Renal cortical epithelial cell (primary cell): ENCODE measurements around the gene ENOX1. TPM values are rescaled to one million over a fixed set of nuclear protein-coding genes. Genes with fewer than 3 reads are reported as not detected.

ENCODE experiments used
- DNase-seq: peaks from one replicate; pipeline ENCODE4 v3.0.0-alpha.2; 2011; ENCODE audit warnings: low read depth
- total RNA-seq: library from RNA; depleted of rRNA; stranded (reverse); fragments of >200 nt; gene quantifications from 2 replicates; pipeline ENCODE4 v1.2.3, GENCODE V29; 2014

Gene ENOX1
- total RNA-seq, 1 donor from 2014 or later, result 2.7 TPM

DNA sequence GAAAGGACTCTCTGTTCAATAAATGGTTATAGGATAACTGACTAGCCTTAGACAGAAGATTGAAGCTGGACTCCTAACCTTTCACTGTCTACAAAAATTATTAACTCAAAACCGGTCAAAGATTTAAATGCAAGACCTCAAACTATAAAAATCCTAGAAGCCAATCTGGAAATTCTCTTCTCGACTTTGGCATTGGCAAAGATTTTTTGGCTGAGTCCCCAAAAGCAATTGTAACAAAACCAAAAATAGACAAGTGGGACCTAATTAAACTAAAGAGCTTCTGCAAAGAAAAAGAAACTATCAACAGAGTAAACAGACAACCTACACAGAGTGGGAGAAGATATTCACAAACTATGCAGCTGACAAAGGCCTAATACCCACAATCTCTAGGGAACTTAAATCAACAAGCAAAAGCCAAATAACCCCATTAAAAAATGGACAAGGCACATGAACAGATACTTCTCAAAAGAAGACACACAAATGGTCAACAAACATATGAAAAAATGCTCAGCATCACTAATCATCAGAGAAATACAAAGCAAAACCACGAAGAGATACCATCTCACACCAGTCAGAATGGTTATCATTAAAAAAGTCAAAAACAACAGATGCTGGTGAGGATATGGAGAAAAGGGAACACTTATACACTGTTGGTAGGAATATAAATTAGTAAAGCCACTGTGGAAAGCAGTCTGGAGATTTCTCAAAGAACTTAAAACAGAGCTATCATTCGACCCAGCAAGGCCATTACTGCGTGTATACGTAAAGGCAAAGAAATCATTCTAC, 497.1 kb downstream of the ENOX1 start:
- DNase-seq, result no peak

- DNase-seq, result no peak
Observed at GRCh38 chr13:43286751-43287150, 500.0 kb downstream of the ENOX1 start.

DNA sequence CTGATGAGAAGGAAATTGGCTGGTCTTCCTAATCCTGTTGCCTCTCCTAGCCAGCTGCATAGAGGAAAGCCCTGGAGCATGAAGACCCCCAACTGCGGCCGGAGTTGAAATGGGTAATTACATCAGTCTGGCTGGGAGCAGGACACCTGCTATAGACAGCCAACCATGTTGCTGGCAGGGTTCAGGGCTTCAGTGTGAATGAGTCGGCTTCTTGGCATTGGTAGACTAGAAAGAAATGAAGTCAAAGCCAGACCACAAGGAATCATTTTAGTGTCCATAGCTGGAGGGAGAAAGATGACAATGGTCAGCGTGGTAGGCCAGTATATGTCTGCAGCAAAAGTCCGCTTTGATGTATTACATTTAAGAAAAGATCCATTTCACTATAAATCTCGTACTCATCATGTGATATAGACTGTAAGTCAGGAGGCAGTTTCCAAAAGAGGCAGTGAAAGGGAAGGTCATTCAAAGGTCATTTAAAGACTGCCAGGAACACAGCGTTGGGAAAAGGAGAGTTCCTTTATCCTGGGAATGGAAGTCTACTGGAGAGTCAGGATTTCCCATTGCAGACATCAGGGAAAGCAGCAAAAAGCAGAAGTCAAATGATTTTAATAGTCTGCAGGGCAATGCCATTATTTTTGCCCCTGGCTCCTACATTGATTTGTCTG, 500.7 kb downstream of the ENOX1 start:
- peak; percentile 41 for DNase-seq

- DNase-seq, result peak; percentile 43
Observed at GRCh38 chr13:43284162-43284561, 502.6 kb downstream of the ENOX1 start.

- DNase-seq, result no peak
Observed at GRCh38 chr13:43279696-43280095, 507.1 kb downstream of the ENOX1 start.

DNA sequence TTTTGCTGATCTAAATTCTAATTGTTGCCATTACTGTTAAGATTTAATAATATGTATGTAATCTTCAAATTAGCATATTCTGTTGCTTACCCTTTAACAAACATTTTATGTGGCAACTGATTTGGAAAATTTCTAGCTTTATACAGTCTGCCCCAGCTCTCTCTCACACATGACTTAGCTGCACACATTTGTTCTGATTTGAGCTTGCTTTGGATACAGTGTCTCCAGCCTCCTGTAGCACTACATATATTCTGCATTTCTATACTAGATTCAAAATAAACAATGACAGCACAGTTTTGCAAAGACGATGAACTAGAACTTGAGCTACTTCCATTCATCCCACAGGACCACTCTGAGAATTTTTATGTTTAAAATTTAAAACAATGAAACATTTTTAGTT, 508.6 kb downstream of the ENOX1 start:
- DNase-seq, result no peak

- no peak for DNase-seq
Observed at GRCh38 chr13:43277142-43277541, 509.6 kb downstream of the ENOX1 start.

- no peak for DNase-seq
Observed at GRCh38 chr13:43274881-43275280, 511.9 kb downstream of the ENOX1 start.

DNA sequence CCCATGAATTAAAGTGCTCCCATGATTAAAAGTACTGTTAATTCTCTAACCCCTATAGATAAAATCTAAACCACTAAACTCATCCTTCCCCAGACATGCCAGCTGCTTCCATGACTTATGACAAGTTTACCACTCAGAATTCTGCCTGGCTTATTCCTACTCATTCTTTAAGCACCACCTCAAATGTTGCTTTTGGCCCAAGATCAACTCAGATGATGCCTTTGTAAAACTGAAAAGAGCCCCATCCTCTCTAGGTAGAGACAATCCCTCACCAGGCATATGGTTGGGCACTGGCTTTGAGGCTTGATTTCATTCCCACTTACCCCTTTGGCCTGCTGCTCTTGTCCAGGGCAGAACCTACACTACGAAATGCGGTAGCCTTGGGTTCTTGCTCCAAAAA, 513.4 kb downstream of the ENOX1 start:
- DNase-seq, result no peak

- DNase-seq, result no peak
Observed at GRCh38 chr13:43272851-43273250, 513.9 kb downstream of the ENOX1 start.

DNA sequence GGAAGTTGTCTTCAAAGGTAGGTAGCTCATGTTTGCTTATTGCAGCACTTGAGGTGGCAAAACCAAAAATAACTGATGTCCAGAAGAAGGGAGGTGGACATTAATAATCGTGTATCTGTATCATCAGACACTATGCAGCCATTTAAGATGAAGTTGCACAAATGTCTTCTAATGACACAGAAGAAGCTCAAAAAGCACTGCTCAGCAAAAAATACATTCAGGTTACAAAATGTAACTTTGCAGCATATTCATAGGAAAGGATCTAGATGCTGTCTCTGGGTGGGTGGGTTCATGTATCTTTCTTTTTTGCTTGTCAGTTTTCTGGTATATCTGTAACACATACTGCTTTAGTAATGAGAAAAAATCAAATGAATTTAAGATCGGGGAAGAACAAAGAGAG, 515.6 kb downstream of the ENOX1 start:
- DNase-seq, result no peak

- DNase-seq, result no peak
Observed at GRCh38 chr13:43270130-43270830, 516.5 kb downstream of the ENOX1 start.

DNA sequence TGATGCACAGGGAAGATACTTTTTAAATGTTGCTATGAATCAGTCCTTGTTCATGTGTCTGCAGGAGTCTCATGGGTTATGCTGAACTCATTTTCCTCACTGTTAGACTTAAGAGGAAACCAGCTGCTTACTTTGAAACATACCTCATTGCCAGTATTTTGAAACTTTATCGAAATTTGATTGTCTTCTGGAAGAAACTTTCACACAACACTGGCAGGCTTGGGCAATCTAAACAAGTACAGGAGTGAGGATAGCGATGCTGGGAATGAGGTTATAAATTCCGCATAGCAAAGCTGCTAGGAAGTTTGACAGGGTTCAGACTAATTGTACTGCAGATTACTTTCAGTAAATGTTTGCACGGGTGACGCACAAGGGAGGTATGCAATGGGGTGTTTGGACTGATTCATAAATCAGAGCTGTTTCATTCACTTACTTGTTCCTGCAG, 517.7 kb downstream of the ENOX1 start:
- peak; percentile 97 for DNase-seq

DNA sequence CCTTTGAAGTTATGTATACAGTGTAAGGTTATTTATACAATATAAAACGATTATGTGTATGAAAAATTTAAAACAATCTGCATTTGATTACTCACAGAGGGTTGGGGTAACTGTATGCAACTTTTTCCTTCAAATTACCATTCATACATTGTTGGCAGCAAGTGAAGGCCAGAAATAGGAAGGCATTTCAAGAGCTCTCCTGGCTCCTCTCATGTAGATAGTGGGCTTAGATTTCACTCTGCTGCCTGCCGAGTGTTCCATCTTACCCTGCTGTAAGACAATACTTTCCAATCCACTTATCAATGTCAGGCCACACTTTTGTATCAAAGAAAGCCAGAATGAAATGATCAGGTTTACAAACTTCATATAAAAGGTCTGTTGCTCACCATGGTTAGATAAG, 518.1 kb downstream of the ENOX1 start:
- DNase-seq, result no peak

- DNase-seq, result no peak
Observed at GRCh38 chr13:43267916-43268315, 518.9 kb downstream of the ENOX1 start.

DNA sequence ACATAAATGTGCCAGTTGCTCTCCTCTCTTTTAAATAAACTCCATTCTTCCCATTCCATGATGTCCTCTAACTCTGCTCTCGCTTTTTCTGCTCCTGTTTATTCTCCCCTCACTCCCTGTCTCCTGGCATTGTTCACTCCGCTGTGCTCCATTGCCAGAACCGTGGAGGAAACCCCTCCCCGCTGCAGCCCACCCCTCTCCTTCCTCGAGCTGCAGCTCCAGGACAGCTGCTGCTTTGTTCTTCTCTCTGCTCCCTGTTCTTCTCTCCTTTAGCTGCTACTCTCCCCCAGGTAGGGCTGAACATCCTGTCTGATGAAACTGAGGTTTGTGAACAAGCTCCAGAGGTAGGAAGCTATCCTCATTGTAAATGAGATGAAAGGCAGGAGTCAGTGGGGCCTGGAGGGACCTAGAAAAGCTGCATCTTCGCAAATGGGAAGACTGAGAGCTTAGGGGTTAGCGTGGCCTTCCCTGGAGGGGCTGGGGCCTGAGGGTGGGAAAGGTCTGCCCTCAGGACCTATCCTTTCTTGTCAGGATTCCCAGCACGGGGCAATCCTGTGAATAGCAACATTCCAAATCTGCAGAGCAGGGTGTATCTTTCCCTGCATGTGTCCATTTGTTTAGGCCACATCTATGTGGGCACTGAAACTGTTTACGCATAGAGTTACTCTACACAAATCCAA, 519.7 kb downstream of the ENOX1 start:
- no peak for DNase-seq

DNA sequence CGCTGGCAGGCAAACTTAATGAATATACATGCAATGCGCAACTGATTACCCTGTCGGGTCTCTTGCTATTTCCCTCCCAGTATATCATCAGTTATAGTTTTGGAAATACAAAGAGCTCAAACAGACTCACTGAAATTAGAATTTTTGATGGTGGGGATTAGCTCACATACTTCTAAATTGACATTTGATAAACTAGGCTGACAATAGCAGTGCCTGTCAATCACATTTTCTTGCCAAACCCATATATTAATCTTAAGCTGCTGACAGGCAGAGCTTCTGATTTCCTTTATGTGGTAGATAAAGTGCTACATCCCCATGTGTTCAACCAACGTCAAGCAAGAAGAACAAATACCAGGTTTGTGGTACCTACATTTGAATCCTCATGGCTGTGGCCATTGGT, 521.7 kb downstream of the ENOX1 start:
- no peak for DNase-seq

DNA sequence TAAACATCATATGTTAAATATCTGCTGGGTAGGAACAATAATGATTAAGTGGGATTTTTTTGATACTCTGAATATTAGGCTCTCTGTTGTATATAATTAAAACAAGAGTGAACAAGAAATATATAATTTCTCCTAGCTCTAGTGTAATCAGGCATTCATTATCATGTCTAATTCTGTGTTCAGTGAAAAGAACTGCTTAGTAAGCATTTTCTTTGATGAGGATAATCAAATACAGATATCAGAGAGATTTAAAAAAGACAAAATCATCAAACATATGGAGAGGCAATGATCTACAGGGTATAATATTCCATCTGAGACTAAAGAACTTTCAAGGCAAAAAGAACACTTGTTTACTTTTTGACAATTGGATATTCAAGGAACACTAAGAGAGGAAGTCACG, 522.3 kb downstream of the ENOX1 start:
- DNase-seq, result no peak

DNA sequence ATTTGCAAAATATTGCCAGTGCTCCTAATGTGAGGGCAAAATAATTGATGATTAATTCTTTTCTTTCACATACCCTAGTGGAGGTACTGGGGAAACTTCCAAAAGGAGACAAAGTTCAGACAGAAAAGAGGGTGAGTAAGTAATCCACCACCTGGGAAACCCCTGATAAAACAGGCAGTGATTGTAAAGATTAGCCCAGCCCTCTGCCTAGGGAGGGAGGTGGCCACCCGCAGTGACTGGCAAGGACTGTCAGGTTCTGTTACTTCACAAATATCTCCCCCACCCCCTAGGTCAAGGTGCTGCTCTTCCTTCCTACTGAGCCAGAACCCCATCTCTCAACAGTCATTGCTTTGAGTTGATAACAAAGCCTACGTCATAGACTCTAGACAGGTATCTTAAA, 523.7 kb downstream of the ENOX1 start:
- DNase-seq, result no peak

GRCh38 chr13:43260999-43261398, 525.8 kb downstream of the ENOX1 start:
- peak; percentile 71 for DNase-seq

DNA sequence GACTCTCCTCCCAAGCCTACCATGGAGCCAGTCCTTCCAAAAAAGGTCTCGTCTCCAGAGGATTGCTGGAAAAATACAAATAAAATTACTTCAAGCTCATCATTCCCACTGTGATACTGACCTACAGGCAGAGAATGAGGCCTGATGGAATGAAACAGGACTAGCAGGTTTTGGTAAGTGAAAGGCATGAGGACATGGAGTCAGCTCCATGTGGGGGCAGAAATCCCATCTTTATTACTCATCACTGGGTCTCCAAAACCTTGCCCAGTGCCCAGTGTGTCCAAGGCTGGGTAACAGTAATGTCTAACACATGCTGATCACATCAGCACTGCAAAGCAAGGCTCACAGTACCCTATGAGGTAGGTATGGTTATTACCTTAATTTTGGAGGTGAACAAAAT, 528.0 kb downstream of the ENOX1 start:
- DNase-seq, result no peak

- no peak for DNase-seq
Observed at GRCh38 chr13:43257765-43258164, 529.0 kb downstream of the ENOX1 start.
